Right lung (tissue), 10 donors: ENCODE measurements around the gene KCNH5. TPM values are rescaled to one million over a fixed set of nuclear protein-coding genes. Genes with fewer than 3 reads are reported as not detected.
A peak's percentile ranks its signal among the peaks of the same experiment; 100 is the strongest.

Experiments
- DNase-seq, 2 donors: peaks; one replicate each; pipeline ENCODE4 v3.0.0-alpha.2; 2013
- long read RNA-seq, 8 donors: transcript quantifications; one replicate each; lab custom pipeline, GENCODE V29; 2026
- polyA plus RNA-seq, 5 donors: library from polyadenylated mRNA; unstranded; fragments of 120-200 nt; gene quantifications; one replicate each; pipeline versions ENCODE4 v1.2.1 to v1.2.3, GENCODE V29; 2013; ENCODE audit warnings: inconsistent platforms in 1 of 5, low replicate concordance in 1 of 5; ENCODE audit not compliant: insufficient read length in 5 of 5, insufficient read depth in 1 of 5

The KCNH5 gene, protein sequence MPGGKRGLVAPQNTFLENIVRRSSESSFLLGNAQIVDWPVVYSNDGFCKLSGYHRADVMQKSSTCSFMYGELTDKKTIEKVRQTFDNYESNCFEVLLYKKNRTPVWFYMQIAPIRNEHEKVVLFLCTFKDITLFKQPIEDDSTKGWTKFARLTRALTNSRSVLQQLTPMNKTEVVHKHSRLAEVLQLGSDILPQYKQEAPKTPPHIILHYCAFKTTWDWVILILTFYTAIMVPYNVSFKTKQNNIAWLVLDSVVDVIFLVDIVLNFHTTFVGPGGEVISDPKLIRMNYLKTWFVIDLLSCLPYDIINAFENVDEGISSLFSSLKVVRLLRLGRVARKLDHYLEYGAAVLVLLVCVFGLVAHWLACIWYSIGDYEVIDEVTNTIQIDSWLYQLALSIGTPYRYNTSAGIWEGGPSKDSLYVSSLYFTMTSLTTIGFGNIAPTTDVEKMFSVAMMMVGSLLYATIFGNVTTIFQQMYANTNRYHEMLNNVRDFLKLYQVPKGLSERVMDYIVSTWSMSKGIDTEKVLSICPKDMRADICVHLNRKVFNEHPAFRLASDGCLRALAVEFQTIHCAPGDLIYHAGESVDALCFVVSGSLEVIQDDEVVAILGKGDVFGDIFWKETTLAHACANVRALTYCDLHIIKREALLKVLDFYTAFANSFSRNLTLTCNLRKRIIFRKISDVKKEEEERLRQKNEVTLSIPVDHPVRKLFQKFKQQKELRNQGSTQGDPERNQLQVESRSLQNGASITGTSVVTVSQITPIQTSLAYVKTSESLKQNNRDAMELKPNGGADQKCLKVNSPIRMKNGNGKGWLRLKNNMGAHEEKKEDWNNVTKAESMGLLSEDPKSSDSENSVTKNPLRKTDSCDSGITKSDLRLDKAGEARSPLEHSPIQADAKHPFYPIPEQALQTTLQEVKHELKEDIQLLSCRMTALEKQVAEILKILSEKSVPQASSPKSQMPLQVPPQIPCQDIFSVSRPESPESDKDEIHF
- polyA plus RNA-seq: under 1 TPM in 2 of 5 donors, not detected in 3; 0.04 to 0.06 TPM
- long read RNA-seq, donor 1: 0 reads
- long read RNA-seq, donor 2: 0 reads
- long read RNA-seq, donor 3: 0 reads
- long read RNA-seq, donor 4: 0 reads
- long read RNA-seq, donor 5: 0 reads
- long read RNA-seq, donor 6: 0 reads
- long read RNA-seq, donor 7: 0 reads
- long read RNA-seq, donor 8: 0 reads

DNA sequence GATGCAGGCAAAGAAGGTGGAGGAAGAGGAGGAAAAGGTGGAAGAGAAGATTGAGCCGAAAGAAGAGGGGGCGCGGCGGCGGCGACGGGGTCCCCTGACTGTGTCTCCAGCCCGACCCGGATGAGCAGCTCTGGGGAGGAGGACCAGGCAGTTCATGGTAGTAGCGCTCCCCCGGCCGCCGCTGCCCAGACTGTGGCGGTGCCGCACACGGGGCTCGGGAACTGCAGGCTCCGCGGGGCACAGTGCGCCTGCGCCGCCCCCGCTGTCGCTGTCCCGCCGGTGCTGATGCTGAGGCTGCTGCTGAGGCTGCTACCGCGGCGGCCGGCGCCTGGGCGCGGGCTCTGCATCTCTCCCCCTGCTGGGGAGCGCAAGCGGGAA lies at the start of gene KCNH5:
KCNH5 (minus strand) TSS at position 225 of the 378 bp plus-strand sequence. CDS start 272 bp downstream, outside the sequence.
- peak in 1 of 2 donors; percentile 18 for DNase-seq

DNA sequence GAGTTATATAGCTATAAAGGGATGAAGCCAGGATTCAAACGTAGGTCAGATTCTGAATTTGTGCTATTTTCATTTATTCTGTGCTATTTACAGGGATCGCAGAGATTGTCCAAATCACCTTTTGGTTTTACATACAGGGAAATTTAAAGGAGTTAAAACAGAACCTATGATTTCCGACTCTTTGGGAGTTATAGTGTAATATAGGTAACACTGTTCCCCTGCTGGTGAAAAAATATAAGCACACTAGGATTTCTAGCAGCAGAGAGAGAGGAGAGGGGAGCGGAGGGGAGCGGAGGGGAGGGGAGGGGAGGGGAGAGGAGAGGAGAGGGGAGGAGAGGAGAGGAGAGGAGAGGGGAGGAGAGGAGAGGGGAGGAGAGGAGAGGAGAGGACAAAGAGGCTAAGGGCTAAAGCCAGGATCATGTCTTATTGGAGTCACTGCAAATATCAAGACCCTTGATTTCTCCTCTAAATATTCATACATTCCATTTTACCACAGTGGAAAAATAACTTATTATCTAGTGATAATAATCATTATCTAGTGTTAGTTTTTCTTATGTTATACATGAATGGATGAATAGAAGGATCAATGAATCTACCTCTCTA lies 46.2 kb upstream of the KCNH5 start:
- DNase-seq: no peak

DNA sequence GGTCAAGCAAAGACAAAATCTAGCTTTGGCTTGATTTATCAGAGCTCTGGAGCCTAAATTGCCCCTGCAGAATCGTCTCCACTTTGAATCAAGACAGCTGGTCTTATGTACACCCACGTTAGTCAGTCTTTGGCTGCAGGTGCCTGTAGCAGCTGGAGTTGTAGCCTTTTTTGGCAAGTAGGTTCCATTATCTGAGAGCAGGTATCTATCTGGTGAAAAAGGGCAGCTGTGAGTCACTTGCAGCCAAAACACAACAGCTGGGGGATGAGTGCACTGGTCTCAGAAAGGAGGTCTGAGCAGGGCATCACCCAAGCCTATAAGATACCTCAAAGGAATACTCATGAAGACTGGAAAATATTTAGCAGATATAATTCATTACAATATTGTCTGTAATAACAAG lies 43.6 kb upstream of the KCNH5 start:
- DNase-seq: no peak

DNA sequence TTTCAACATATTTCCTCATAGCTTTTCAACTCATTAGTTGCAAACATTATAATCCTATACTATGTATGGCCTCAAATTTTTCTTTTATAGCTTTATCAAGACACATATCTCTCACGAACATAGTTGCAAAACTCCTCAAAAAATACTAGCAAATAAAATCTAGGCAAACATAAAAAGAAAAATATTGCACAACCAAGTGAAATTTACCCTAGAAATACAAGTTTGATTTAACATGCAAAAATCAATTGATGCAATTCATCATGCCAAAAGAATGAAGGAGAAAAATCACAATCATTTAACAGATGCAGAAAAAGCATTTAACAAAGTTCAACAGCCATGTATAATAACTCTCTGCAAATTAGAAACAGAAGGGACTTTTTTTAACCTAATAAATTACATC lies 33.3 kb upstream of the KCNH5 start:
- DNase-seq: no peak

DNA sequence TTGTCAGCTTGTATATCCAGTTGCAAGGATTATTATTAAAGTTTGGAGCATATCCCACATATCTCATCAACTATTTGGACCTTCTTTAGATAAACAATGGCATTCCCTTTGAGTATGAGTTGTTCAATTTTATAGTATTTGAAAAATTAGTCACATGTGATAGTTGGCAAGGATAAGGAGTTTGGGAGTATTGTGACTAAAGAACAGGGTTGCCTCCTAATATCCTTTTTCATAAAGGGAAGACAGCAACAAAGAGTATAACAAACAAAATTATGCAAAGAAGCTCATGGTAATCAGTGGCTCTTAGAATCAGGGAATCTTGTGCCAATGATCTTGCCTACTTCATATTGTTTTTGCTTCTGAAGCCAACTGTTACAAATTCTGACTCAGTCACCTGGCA lies 31.2 kb upstream of the KCNH5 start:
- no peak for DNase-seq

DNA sequence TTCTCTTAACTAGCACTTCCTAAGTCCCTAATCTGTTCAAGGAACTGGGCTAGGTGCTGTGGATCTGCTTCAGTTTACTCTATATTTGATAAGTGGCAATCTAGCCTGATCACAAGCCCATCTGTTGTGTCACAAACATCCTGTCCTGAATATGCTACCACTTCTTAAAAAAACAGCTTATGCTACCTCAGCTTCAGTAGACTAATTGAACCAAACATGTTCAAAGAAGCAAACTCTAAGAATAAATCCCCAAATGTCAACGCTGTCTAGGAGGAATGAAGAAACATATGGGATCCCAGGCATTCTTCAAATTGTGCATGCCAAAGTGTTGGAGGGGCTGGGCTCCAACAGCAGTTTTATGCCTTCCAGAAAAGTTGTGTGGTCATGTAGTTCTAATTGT lies 10.4 kb upstream of the KCNH5 start:
- no peak for DNase-seq

DNA sequence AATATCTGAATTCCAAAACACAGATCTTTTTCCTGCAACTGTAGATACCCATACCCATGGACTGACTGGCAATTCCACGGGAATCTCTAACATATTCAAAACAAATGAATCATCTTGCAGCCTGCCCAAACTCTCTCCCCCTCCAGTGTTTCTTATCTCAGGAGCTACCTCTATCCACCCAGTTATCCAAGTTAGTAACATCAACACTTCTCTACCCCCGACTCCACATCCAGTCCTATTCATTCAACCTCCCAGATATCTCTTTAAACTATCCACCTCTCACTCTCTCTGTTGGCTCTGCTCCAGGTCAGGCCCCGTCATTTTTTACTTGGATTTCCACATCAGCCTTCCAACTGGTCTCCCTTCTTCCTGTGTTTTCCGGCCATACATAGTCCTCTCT lies 6.7 kb upstream of the KCNH5 start:
- no peak for DNase-seq

DNA sequence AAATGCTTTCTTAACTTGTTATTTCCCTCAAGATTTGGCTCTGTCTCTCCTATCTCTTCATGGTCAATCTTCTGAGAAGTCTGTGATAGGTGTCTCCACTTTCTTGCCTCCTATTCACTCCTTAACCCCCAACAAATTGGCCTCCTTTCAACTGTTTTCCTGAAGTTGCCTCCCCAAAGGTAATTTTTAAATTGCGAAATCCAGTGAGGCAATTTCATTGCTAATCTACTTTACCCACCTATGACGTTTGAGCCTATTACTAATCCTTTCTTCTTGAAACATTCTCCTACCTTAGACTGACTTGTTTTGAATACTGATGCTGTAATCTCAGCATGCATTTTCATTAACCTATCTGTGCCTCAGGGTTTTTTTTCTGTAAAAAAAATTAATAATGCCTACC lies 6.0 kb upstream of the KCNH5 start:
- no peak for DNase-seq

DNA sequence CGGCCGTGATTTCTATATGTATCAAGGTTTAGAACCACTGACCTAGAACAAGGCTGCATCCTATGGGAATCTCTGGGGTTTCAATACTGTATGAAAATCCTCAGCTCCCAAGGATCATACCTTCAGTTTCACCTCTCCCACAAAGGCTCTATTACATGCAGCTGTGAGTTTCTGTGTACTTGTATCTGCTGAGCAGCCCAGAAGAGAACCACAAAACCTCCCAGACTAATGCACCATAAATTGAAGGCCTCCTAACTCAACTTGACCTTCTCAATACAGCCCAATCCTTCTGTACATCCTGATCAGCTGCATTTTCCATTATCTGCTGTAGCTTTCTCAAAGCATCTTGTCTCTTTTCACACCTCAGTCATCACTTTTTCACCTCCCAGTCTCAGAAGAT lies 5.4 kb upstream of the KCNH5 start:
- DNase-seq: no peak

DNA sequence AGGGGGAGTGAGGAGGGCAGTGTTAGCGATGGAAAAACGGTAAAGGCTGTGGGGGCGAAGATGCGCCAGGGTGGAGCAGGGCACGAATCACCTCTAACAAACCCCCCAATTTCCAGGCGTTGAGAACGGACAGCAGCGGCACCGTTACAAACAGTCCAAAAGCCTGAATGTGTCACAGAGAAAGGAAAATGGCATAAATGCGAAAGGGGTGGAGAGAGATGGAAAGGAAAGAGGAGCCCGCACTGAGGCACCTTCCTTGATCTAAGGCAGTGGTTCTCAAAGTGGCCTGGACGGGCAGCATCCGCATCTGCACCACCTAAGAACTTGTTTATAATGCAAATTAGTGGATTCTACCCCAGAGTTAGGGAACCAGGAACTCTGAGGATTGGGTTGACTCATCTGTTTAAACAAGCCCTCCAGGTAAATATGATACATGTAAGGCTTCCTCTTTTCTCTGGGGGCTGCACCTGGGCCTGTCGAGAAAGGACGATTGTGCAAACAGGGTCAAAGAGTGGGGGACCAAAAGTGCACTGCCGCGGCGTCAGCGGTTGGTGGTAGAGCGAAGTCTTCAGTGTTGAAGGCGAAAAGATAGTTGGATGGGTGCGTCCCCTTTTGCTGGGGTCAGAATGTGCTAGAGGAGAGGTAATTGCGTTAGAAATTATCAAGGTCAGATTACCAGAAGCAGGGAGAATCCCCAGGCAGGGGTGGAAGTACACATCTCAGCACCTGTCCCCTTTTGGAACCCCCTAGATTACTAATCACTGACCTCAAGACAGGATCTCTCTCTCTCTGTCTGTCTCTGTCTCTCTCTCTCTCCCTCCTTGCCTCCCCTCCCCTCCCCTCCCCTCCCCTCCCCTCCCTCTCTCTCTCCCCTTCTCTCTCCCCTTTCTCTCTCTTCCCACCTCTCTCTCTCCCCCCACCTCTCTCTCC lies 1.3 kb upstream of the KCNH5 start:
- no peak for DNase-seq

DNA sequence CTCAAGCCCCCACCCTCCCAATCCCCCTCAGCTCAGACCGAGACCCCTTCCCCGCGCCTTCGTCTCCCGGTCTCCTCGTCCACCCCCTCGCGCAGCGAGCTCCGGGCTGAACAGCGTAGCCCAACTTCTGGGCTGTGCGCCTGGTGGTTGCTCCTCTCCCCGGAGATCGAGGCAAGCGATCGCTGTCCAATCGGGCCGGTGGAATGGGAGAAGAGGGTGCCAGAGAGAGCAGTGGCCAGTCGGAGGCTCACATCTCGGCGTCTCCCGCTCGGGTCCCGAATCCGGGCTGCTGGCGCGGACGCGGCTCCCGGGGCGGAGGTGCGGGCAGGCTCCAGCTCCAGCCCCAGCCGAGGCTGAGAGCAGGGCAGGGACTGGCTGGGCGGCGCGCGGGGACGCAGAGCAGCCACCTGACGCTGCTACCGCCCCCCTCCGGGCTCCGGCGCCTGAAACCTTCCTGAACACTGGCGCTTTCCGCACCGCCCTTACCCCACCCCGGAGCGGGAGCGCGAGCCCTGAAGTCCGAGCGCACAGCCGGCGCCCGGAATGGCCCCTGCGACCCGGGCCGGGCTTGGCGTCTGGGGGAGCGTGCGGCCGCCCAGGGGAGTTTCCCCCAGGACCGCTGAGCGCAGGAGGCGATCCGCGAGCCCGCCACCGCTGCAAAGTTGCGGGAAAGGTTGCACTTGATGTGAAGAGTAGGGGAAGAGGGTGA lies 508 bp upstream of the KCNH5 start:
- peak in 1 of 2 donors; percentile 30 for DNase-seq

DNA sequence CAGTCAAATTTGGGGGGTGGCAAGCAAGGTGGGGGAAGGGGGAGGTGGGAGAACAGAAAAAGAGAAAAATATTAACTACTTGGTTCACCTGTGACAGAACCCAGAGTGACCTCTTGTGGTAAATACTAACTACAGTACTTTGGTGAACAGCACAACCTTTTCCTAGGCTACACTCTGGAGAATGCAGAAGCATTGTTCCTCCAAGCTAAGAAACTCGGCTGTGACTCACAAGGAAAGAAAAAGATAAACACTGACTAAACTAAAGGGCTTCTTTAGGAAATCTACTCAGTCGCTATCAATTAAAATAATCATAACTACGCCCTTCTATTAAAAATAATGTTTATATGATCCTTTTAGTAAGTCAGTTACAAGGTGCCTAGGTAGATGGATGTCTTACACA lies 5.4 kb downstream of the KCNH5 start:
- DNase-seq: peak in 1 of 2 donors; percentile 5

DNA sequence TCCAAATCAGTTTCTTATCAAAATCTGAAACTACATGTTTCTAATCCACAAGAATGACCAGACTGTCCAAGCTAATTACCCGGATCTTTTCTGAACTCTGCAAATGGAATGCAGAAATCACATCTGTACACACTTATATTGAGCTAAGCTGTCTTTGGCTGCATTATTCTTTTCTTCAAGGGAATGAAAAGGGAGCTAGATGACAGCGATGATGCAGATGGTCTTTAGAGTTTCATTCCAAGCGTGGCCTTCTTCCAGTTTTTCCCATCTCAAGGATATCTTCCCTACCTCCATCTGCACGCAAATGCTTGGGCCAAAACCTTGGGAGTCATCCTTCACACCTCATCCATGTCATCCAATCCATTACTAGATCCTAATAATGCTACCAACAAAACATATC lies 12.6 kb downstream of the KCNH5 start:
- peak; percentile 15 to 22 for DNase-seq

DNA sequence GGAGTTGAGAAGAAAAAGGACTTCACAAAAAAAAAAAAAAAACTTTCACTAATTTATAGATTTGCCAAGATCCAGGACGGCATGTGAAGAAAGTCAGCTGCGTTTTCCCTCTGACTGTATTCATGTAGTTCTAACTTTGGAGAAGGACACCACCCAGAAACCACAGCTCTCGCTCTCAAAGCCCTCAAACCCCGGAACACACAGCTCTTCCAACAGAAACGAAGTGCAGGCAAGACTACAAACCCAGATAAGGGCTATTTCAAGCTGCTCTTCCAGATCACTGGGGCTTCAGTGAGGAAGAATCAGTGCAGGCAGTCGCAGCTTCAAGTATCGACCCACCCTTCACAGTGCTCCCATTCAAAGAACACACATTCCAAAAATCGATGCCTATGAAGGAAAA lies 13.2 kb downstream of the KCNH5 start:
- peak in 1 of 2 donors; percentile 4 for DNase-seq

DNA sequence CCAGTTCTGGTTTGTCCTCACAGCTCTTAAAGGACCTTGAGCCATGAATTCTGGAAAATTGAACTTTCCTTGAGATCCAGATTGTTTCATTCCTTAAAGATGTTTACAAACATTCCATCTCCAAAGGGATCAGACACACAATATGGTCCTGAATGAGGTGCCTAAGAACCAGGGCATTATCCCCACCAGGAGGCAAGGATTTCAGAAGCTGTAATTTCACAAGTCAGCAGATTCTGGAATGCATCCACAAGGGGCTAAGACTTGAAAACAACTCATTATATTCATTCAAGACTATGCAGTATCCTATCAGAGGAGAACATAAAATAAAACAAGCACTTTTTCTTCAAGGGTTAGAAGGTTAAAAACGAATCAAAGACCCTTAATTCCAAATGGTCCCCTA lies 15.1 kb downstream of the KCNH5 start:
- DNase-seq: no peak

DNA sequence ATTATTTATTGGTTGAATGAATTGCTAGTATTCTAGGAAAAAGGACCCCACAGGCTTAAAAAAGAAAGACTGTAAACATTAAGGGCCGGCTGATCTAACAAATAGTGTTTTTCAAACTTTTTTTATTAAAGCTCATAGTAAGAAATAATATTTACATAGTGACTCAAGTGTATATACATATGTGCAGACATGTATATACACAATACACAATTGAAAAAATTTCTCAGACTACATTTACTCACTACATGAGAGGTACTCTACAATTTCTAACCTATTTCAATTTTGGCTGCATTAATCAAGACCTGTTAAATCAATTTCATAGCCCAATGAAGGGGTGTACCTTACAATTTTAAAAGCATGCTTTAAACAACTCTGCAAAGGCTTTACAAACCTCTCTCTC lies 17.5 kb downstream of the KCNH5 start:
- DNase-seq: no peak

DNA sequence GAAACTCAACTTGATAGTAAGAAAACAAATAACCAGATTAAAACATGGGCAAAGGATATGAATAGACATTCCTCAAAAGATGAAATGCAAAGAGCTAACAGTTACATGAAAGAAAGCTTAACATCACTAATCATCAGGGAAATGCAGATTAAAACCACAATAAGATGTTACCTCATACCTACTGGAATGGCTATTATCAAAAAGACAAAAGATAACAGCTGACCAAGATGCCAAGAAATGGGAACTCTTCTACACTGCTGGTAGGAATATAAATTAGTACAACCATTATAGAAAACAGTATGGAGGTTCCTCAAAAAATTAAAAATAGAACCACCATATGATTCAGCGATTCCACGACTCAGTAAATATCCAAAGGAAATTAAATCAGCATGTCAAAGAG lies 18.8 kb downstream of the KCNH5 start:
- no peak for DNase-seq

DNA sequence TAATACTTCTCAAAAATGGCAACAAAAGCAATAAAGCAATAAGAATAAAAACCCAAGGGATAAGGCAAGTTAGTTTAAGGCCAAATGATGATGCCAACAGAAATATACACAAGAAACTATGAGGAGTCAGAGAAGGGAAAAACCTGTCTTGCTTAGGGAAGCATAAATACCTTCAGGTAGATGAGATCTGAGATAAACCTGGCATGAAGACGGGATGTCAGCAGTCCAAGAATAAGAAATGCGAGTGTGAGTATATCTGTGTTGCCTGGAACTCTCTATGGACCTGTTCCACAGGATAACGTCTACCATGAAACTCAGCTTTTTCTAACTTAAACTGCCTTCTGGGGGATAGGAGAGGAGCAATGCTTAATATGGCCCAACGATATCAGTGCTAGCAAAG lies 30.6 kb downstream of the KCNH5 start:
- DNase-seq: no peak

DNA sequence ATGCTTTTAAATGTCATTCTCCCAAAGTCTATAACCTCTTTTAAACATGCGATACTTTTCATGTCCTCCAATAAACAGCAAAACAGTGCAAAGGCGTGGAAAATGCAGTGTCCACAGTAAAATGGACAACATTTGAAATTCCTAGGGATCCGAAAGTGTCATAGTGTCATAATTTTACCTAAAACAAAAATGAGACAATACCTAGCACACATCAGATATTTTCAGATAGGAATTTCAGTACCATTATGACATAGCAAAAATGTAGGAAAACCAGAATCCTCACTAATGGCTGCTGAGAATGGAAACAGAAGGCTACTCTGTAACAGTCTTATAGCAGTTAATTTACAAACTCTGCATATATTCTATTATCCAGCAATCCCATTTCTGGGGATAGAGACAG lies 33.1 kb downstream of the KCNH5 start:
- no peak for DNase-seq

DNA sequence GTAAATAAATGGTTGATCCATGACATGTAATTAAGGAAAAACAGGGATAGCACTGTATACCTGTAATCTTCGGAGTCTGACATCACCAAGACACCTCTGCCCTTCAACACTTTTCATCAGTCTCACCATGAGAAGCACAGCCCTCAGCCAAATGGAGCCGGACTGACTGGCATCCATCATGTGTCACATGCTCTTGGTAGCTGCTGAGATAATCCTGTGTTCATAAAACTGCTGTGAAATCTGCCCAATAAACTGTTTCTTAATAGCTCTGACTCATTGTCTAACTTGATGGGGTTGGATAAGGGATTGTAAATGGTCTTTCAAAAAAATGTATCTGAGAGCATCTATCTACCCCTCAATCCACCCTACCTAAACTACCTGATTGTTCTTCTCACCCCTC lies 33.6 kb downstream of the KCNH5 start:
- DNase-seq: no peak
